Caco-2 (cell line): ENCODE results near the gene LPCAT3. TPM values are rescaled to one million over a fixed set of nuclear protein-coding genes. Genes with fewer than 3 reads are reported as not detected.
A peak's percentile ranks its signal among the peaks of the same experiment; 100 is the strongest.

Experiments used
- BruUV-seq: library from RNA; stranded (reverse); fragments of 400-500 nt; replicated peaks from 2 replicates; lab custom pipeline; 2021; lab: Mats Ljungman, UMichigan
- CTCF ChIA-PET: fragments of 300-600 bp; sonication (Branson Sonifier 250); formaldehyde crosslinking; loops from one replicate; lab custom pipeline; 2022; ENCODE audit warnings: antibody characterized with exemption; lab: Charles Lee
- POLR2A ChIA-PET: fragments of 300-600 bp; sonication (Branson Sonifier 250); formaldehyde crosslinking; loops from one replicate; lab custom pipeline; 2022; ENCODE audit warnings: antibody characterized with exemption; lab: Charles Lee
- DNase-seq, 2 experiments: peaks; one replicate each; pipeline versions ENCODE4 v3.0.0 to v3.0.0-alpha.2; 2020 to 2022
- H3K27me3 ChIP-seq: replicated peaks from 2 replicates; pipeline ENCODE4 v1.6.0; 2011; ENCODE audit warnings: low read length; ENCODE audit not compliant: control insufficient read depth, insufficient read depth
- H3K36me3 ChIP-seq: 2 replicates; pipeline ENCODE4 v1.5.1; 2011; ENCODE audit warnings: low read length; ENCODE audit not compliant: control insufficient read depth, insufficient read depth
- H3K4me1 ChIP-seq: fragments of 250-450 bp; sonication (Bioruptor Pico); 2 replicates; pipeline ENCODE4 v1.5.1; 2020; ENCODE audit warnings: mild to moderate bottlenecking
- H3K4me3 ChIP-seq: 2 replicates; pipeline ENCODE4 v1.5.1; 2011; ENCODE audit warnings: low read depth, mild to moderate bottlenecking, control low read depth, low read length
- H3K9me3 ChIP-seq: fragments of 250-450 bp; sonication (Bioruptor Pico); 2 replicates; pipeline ENCODE4 v1.5.1; 2020; ENCODE audit warnings: mild to moderate bottlenecking, moderate library complexity
- H3K27ac Mint-ChIP-seq: one replicate; pipeline ENCODE4 v1.8.0; 2022; ENCODE audit warnings: mixed read lengths; ENCODE audit not compliant: unreplicated experiment
- H3K27me3 Mint-ChIP-seq: one replicate; pipeline ENCODE4 v1.8.0; 2022; ENCODE audit warnings: mixed read lengths; ENCODE audit not compliant: insufficient read depth, unreplicated experiment
- H3K36me3 Mint-ChIP-seq: one replicate; pipeline ENCODE4 v1.8.0; 2022; ENCODE audit warnings: mild to moderate bottlenecking, mixed read lengths; ENCODE audit not compliant: insufficient read depth, unreplicated experiment
- H3K4me1 Mint-ChIP-seq: one replicate; pipeline ENCODE4 v1.8.0; 2022; ENCODE audit warnings: low read depth, mixed read lengths; ENCODE audit not compliant: unreplicated experiment
- H3K4me3 Mint-ChIP-seq: one replicate; pipeline ENCODE4 v1.8.0; 2022; ENCODE audit warnings: mild to moderate bottlenecking, moderate library complexity, mixed read lengths; ENCODE audit not compliant: unreplicated experiment
- H3K9me3 Mint-ChIP-seq: one replicate; pipeline ENCODE4 v1.8.0; 2022; ENCODE audit warnings: mixed read lengths; ENCODE audit not compliant: unreplicated experiment
- CTCF ChIP-seq, 2 experiments: fragments of 200-600 bp in 1 of 2; IDR thresholded peaks; 1 replicate in 1 of 2; 2 replicates in 1 of 2; pipeline versions ENCODE4 v1.5.1 to v1.8.0; 2011 to 2022; ENCODE audit warnings: antibody characterized with exemption in 1 of 2, control low read depth in 1 of 2, inconsistent platforms in 1 of 2, low read depth in 1 of 2, low read length in 1 of 2, mild to moderate bottlenecking in 1 of 2, moderate library complexity in 1 of 2; ENCODE audit not compliant: insufficient read depth in 1 of 2, severe bottlenecking in 1 of 2, unreplicated experiment in 1 of 2
- intact Hi-C: fragments of 100-400 bp; cut with micrococcal nuclease; formaldehyde crosslinking; loops from one replicate; pipeline ENCODE4 v1.10.0; 2022; ENCODE audit not compliant: unreplicated experiment
- total RNA-seq: library from RNA; stranded (reverse); gene quantifications from 2 replicates; pipeline ENCODE4 v1.2.3, GENCODE V29; 2022

LPCAT3 gene
- total RNA-seq, 1 experiment from 2014 or later = 142 TPM

- H3K27me3 Mint-ChIP-seq = no peaks in the 10 kb centered on the region
- no peaks in the 10 kb centered on the region for H3K9me3 Mint-ChIP-seq
- ChIA-PET CTCF (interaction anchor here (0.5 to 8.6 kb wide), 14 partner anchors 17 to 117 kb away, joined by 3 to 241 read pairs (median 3); partner anchors contain the start of genes C12orf57, LPCAT3, RNU7-1 and SPSB2), POLR2A (interaction anchor here (0.5 to 9.3 kb wide), 12 partner anchors 16 to 905 kb away, joined by 3 to 237 read pairs (median 4); partner anchors contain the start of genes C12orf57, CDCA3, COPS7A and LPCAT3)
- no TSS peak for BruUV-seq
- Histone ChIP-seq H3K36me3 (peaks cover 8% of the 10 kb centered on the region; the same call in 1 of the 2 replicates), H3K4me3 (peak overlapping the region; percentile 64), H3K4me1 (peaks cover 35% of the 10 kb centered on the region), H3K9me3 (no peaks in the 10 kb centered on the region), H3K27me3 (no peaks in the 10 kb centered on the region)
- peak overlapping the region; percentile 81 for H3K4me3 Mint-ChIP-seq
- intact Hi-C loops = loop anchor here (1.0 to 5.0 kb wide), 5 partner anchors 16 to 147 kb away; partner anchors contain the start of genes C1R and C1RL
- TF ChIP-seq CTCF (IDR thresholded peaks at IDR 0.05; ENCODE audit: insufficient read depth in 1 of 2, low read depth in 1 of 2, low read length in 1 of 2, severe bottlenecking in 1 of 2, unreplicated experiment in 1 of 2) = no peak
- peak overlapping the region; percentile 93 for H3K27ac Mint-ChIP-seq
- DNase-seq = peak; percentile 90 to 93
- peaks cover 28% of the 10 kb centered on the region for H3K4me1 Mint-ChIP-seq
- peaks cover 60% of the 10 kb centered on the region for H3K36me3 Mint-ChIP-seq
Measured at GRCh38 chr12:6962285-6963015, 55.8 kb downstream of the LPCAT3 start.

DNA sequence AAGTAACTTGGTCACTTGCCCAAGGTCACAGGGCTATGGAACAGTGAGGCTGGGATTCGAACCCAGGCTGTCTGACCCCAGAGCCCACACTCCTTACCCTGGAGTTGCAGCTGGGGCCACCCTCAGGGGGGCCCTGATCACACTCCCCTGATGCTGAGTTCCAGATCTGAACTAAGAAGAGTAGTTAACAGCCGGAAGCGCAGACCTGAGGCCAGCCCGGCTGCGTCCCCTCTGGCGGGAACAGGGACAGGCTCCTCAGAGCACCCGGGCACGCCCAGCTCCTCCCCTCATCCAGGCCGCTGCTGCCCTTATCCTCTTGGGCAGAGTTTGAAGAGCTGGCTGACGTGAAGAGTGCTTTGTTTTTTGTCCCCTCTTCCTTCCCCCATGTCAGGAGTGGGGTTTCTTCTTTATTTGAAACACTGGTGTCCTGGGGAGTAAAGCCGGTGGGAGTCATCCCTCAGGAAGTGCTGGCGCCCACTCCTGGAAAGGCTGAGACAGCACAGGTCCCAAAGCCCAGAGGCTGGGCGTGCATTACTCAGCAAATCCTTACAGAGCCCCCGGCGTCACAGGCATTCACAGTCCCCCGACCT, 56.5 kb downstream of the LPCAT3 start:
- H3K4me3 ChIP-seq = peak overlapping the region; percentile 64
- intact Hi-C loops = loop anchor here (1.0 to 5.0 kb wide), 3 partner anchors 15 to 131 kb away; partner anchors contain the start of gene C1R
- Mint-ChIP-seq H3K4me1 (peaks cover 28% of the 10 kb centered on the region), H3K27me3 (no peaks in the 10 kb centered on the region), H3K9me3 (no peaks in the 10 kb centered on the region), H3K4me3 (peak overlapping the region; percentile 81), H3K36me3 (peaks cover 53% of the 10 kb centered on the region), H3K27ac (peak overlapping the region; percentile 93)
- no peaks in the 10 kb centered on the region for H3K27me3 ChIP-seq
- H3K9me3 ChIP-seq = no peaks in the 10 kb centered on the region
- H3K36me3 ChIP-seq = peaks cover 5% of the 10 kb centered on the region; the same call in 1 of the 2 replicates
- BruUV-seq = TSS peak; percentile 18
- DNase-seq = peak; percentile 89 to 90
- peaks cover 35% of the 10 kb centered on the region for H3K4me1 ChIP-seq
- TF ChIP-seq CTCF (IDR thresholded peaks at IDR 0.05; ENCODE audit: insufficient read depth in 1 of 2, low read depth in 1 of 2, low read length in 1 of 2, severe bottlenecking in 1 of 2, unreplicated experiment in 1 of 2) = peak; percentile 77 to 91
- ChIA-PET CTCF (interaction anchor here (0.6 to 8.6 kb wide), 14 partner anchors 16 to 146 kb away, joined by 3 to 241 read pairs (median 3); partner anchors contain the start of genes C12orf57, LPCAT3, RNU7-1 and SPSB2), POLR2A (interaction anchor here (0.5 to 9.3 kb wide), 10 partner anchors 16 to 238 kb away, joined by 3 to 237 read pairs (median 4); partner anchors contain the start of genes C12orf57, CDCA3, COPS7A and LPCAT3)

- peaks cover 35% of the 10 kb centered on the region for H3K4me1 ChIP-seq
- Mint-ChIP-seq H3K4me3 (peak overlapping the region; percentile 81), H3K27me3 (no peaks in the 10 kb centered on the region), H3K4me1 (peaks cover 28% of the 10 kb centered on the region), H3K36me3 (peaks cover 48% of the 10 kb centered on the region), H3K9me3 (no peaks in the 10 kb centered on the region), H3K27ac (peak overlapping the region; percentile 93)
- peaks cover 4% of the 10 kb centered on the region; the same call in 1 of the 2 replicates for H3K36me3 ChIP-seq
- BruUV-seq = no TSS peak
- POLR2A ChIA-PET = interaction anchor here (0.5 to 9.3 kb wide), 6 partner anchors 16 to 147 kb away, joined by 3 to 237 read pairs (median 4); partner anchors contain the start of genes C12orf57, LPCAT3 and RNU7-1
- intact Hi-C loops = loop anchor here (5.0 kb wide), 1 partner anchor 131 kb away; the partner anchor contains the start of gene C1R
- CTCF ChIA-PET = interaction anchor here (0.6 to 8.6 kb wide), 11 partner anchors 16 to 147 kb away, joined by 3 to 241 read pairs (median 3); partner anchors contain the start of genes C12orf57, LPCAT3, RNU7-1 and SPSB2
- H3K27me3 ChIP-seq = no peaks in the 10 kb centered on the region
- DNase-seq = peak in 1 of 2 experiments; percentile 54
- H3K9me3 ChIP-seq = no peaks in the 10 kb centered on the region
- peak overlapping the region; percentile 64 for H3K4me3 ChIP-seq
- no peak for TF ChIP-seq CTCF (IDR thresholded peaks at IDR 0.05; ENCODE audit: insufficient read depth in 1 of 2, low read depth in 1 of 2, low read length in 1 of 2, severe bottlenecking in 1 of 2, unreplicated experiment in 1 of 2)
Measured at GRCh38 chr12:6961278-6961694, 57.0 kb downstream of the LPCAT3 start.
